ENCODE results near the gene TAF11L2.
A peak's percentile ranks its signal among the peaks of the same experiment; 100 is the strongest.
"Not testable (repeated sequence)": the region's sequence is repeated elsewhere in the genome, so short reads cannot be mapped to it uniquely, and the experiment has no call there.

TAF11L2 gene

DNA sequence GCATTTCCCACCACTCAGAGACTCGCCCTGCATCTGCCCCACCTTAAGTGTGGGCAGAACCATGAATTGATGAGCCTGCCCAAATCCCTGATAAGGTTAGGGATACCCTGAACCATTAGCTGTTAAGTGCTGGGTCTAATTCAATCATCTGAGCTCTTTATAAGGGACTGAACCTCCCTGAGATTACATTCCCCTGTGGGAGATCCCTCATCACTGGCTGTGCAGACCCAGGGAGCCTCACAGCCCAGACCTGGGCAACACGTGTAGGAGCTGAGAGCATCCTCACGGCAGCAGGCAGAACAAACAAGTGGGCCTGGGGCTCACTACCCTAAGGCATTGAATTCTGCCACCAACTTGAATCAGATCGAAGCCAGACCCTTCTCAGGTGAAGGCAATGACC lies 585 bp upstream of the TAF11L2 start:
- Mint-ChIP-seq H3K36me3 (ENCODE audit: low read depth) (no peaks in the 10 kb centered on the region), H3K27me3 (no peaks in the 10 kb centered on the region), H3K4me1 (no peaks in the 10 kb centered on the region), H3K9me3 (peaks cover 6% of the 10 kb centered on the region), H3K4me3 (no peak overlapping the region), H3K27ac (no peak overlapping the region)
- ATAC-seq, result no peak
- DNase-seq, result no peak

DNA sequence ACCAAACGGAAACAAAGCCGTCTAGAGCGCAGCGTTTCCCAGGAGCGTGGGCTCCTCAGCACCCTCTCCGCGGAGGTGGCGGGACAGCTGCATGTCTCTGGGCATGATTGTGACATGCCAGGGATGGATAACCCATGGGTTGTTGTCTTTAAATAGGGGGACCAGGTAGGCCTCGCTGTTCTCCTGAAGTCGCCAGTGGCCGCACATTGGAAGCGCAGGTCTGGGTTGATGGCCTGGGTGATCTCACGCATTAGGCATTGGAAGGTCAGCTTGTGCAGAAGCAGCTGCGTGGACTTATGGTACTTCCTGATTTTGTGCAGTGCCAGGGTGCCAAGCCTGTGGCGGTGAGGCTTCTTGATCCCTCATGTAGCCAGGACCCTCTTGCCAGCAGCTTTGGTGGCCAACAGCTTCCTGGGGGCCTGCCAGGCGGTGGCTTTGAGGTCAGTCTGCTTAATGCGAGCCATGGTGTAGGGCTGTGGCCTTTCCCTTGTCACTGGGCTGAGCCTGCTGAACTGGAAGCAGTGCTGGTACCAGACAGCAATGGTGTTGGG lies 13.8 kb downstream of the TAF11L2 start:
- DNase-seq (no peak), ATAC-seq (no peak)
- H3K9me3 Mint-ChIP-seq, result no peaks in the 10 kb centered on the region
- no peaks in the 10 kb centered on the region for H3K4me1 Mint-ChIP-seq
- no peaks in the 10 kb centered on the region for H3K27me3 Mint-ChIP-seq
- H3K36me3 Mint-ChIP-seq (ENCODE audit: low read depth), result no peaks in the 10 kb centered on the region
- H3K27ac Mint-ChIP-seq, result no peak overlapping the region
- H3K4me3 Mint-ChIP-seq, result no peak overlapping the region

DNA sequence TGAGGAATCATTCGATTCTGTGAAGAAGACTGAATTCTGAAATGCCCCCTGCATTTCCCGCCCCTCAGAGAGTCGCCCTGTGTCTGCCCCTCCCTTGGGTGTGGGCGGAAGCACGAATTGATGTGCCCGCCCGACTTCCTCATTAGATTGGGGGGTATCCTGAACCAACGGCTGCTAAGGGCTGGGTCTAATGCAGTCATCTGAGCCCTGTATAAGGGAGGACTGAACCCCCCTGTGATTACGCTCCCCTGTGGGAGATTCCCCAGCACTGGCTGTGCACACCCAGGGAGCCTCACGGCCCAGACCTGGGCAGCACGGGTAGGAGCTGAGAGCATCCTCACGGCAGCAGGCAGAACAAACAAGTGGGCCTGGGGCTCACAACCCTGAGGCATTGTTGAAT lies 19.5 kb downstream of the TAF11L2 start:
- H3K36me3 Mint-ChIP-seq (ENCODE audit: low read depth); H3K4me3 Mint-ChIP-seq; ATAC-seq; H3K27ac Mint-ChIP-seq; H3K4me1 Mint-ChIP-seq; DNase-seq; H3K9me3 Mint-ChIP-seq; H3K27me3 Mint-ChIP-seq: not testable (repeated sequence)

DNA sequence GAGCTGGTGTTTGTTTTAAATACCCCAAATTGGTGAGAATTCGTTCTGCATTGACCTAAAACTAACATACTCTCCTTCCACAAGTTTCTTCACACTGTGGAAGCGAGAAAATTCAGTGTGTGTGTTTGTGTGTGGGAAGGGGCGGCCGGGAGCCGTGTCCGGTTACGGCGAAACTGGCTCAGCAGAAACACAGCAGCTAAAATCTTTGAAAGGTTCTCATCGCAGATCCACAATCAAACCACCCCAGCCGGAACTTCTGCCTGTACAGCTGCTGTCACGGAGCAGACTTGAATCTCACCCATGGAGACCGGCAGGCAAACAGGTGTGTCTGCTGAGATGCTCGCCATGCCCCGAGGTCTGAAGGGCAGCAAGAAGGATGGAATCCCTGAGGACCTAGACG lies 20.0 kb downstream of the TAF11L2 start, which contains the start of gene TAF11L3:
TAF11L3 (plus strand) TSS at position 301 of the 400 bp plus-strand sequence.
- not testable (repeated sequence) for H3K27ac Mint-ChIP-seq; H3K27me3 Mint-ChIP-seq; ATAC-seq; H3K36me3 Mint-ChIP-seq (ENCODE audit: low read depth); DNase-seq; H3K4me1 Mint-ChIP-seq; H3K9me3 Mint-ChIP-seq; H3K4me3 Mint-ChIP-seq

DNA sequence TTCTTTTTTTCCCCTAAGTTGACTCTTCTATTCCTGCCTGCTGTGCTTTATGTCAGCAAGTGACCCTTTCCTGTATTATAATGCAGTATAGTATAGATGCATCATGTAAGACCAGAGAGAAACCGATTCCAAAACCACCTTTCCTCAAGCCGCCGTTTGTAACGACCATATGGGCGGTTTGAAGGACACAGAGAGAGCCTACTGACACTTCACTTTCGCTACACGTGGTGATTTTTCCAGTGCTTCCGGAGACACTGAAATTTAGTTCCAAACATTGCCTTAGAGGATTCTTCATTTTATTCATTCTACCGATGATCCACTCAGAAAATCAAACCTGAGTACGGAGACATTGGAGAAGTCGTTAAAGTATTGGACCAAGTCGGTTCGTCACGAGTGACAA lies 21.5 kb downstream of the TAF11L2 start:
- H3K9me3 Mint-ChIP-seq; H3K4me3 Mint-ChIP-seq; H3K27me3 Mint-ChIP-seq; H3K4me1 Mint-ChIP-seq; DNase-seq; H3K36me3 Mint-ChIP-seq (ENCODE audit: low read depth); ATAC-seq; H3K27ac Mint-ChIP-seq: not testable (repeated sequence)

DNA sequence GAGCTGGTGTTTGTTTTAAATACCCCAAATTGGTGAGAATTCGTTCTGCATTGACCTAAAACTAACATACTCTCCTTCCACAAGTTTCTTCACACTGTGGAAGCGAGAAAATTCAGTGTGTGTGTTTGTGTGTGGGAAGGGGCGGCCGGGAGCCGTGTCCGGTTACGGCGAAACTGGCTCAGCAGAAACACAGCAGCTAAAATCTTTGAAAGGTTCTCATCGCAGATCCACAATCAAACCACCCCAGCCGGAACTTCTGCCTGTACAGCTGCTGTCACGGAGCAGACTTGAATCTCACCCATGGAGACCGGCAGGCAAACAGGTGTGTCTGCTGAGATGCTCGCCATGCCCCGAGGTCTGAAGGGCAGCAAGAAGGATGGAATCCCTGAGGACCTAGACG lies 23.5 kb downstream of the TAF11L2 start, which contains the start of gene TAF11L4:
TAF11L4 (plus strand) TSS at position 301 of the 400 bp plus-strand sequence.
- not testable (repeated sequence) for H3K36me3 Mint-ChIP-seq (ENCODE audit: low read depth); H3K4me3 Mint-ChIP-seq; H3K4me1 Mint-ChIP-seq; H3K27ac Mint-ChIP-seq; ATAC-seq; DNase-seq; H3K27me3 Mint-ChIP-seq; H3K9me3 Mint-ChIP-seq

DNA sequence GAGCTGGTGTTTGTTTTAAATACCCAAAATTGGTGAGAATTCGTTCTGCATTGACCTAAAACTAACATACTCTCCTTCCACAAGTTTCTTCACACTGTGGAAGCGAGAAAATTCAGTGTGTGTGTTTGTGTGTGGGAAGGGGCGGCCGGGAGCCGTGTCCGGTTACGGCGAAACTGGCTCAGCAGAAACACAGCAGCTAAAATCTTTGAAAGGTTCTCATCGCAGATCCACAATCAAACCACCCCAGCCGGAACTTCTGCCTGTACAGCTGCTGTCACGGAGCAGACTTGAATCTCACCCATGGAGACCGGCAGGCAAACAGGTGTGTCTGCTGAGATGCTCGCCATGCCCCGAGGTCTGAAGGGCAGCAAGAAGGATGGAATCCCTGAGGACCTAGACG lies 26.9 kb downstream of the TAF11L2 start, which contains the start of gene TAF11L5:
TAF11L5 (plus strand) TSS at position 301 of the 400 bp plus-strand sequence.
- ATAC-seq, result not testable (repeated sequence)

DNA sequence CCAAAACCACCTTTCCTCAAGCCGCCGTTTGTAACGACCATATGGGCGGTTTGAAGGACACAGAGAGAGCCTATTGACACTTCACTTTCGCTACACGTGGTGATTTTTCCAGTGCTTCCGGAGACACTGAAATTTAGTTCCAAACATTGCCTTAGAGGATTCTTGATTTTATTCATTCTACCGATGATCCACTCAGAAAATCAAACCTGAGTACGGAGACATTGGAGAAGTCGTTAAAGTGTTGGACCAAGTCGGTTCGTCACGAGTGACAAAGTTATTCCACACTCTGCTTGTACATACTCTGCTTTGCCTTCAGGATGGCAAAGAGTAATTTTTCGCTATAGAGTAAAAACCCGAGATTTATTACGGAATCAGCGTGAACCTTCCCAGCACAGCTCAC lies 28.5 kb downstream of the TAF11L2 start:
- H3K36me3 Mint-ChIP-seq (ENCODE audit: low read depth); H3K9me3 Mint-ChIP-seq; H3K27me3 Mint-ChIP-seq; H3K4me3 Mint-ChIP-seq; ATAC-seq; H3K4me1 Mint-ChIP-seq; H3K27ac Mint-ChIP-seq: not testable (repeated sequence)
- peak; percentile 8 for DNase-seq

More for the DNA sequence above, 26.9 kb downstream of the TAF11L2 start, which contains the start of gene TAF11L5:
- H3K36me3 Mint-ChIP-seq (ENCODE audit: low read depth); H3K27me3 Mint-ChIP-seq; H3K9me3 Mint-ChIP-seq; DNase-seq; H3K4me3 Mint-ChIP-seq; H3K4me1 Mint-ChIP-seq; H3K27ac Mint-ChIP-seq: not testable (repeated sequence)

DNA sequence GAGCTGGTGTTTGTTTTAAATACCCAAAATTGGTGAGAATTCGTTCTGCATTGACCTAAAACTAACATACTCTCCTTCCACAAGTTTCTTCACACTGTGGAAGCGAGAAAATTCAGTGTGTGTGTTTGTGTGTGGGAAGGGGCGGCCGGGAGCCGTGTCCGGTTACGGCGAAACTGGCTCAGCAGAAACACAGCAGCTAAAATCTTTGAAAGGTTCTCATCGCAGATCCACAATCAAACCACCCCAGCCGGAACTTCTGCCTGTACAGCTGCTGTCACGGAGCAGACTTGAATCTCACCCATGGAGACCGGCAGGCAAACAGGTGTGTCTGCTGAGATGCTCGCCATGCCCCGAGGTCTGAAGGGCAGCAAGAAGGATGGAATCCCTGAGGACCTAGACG lies 30.3 kb downstream of the TAF11L2 start, which contains the start of gene TAF11L6:
TAF11L6 (plus strand) TSS at position 301 of the 400 bp plus-strand sequence.
- not testable (repeated sequence) for DNase-seq; H3K9me3 Mint-ChIP-seq; H3K4me3 Mint-ChIP-seq; ATAC-seq; H3K27ac Mint-ChIP-seq; H3K27me3 Mint-ChIP-seq; H3K36me3 Mint-ChIP-seq (ENCODE audit: low read depth); H3K4me1 Mint-ChIP-seq
